MCF 10A (cell line): ENCODE results near the gene SHKBP1. TPM values are rescaled to one million over a fixed set of nuclear protein-coding genes. Genes with fewer than 3 reads are reported as not detected.

Experiments used
- BruUV-seq: library from RNA; stranded (reverse); fragments of 400-500 nt; replicated peaks from 2 replicates; lab custom pipeline; 2021; lab: Mats Ljungman, UMichigan
- CTCF ChIA-PET: fragments of 300-600 bp; sonication (Branson Sonifier 250); formaldehyde crosslinking; extraction: SDS; loops from one replicate; lab custom pipeline; 2021; ENCODE audit warnings: antibody characterized with exemption, inconsistent platforms; lab: Yijun Ruan, JAX
- POLR2A ChIA-PET: fragments of 300-600, 350-650 bp; sonication (Branson Sonifier 250); formaldehyde crosslinking; extraction: SDS; loops from one replicate; lab custom pipeline; 2020; ENCODE audit warnings: antibody characterized with exemption, inconsistent platforms; lab: Yijun Ruan, JAX
- DNase-seq: peaks from one replicate; pipeline ENCODE4 v3.0.0-alpha.2; 2018; ENCODE audit not compliant: unreplicated experiment
- H3K27ac Mint-ChIP-seq: one replicate; pipeline ENCODE4 v1.8.0; 2022; ENCODE audit warnings: mild to moderate bottlenecking, low read depth, mixed read lengths; ENCODE audit not compliant: unreplicated experiment
- H3K27me3 Mint-ChIP-seq: one replicate; pipeline ENCODE4 v1.8.0; 2022; ENCODE audit warnings: mixed read lengths; ENCODE audit not compliant: insufficient read depth, unreplicated experiment
- H3K36me3 Mint-ChIP-seq: one replicate; pipeline ENCODE4 v1.8.0; 2022; ENCODE audit warnings: mild to moderate bottlenecking, moderate library complexity, mixed read lengths; ENCODE audit not compliant: insufficient read depth, unreplicated experiment
- H3K4me1 Mint-ChIP-seq: one replicate; pipeline ENCODE4 v1.8.0; 2022; ENCODE audit warnings: mixed read lengths; ENCODE audit not compliant: insufficient read depth, unreplicated experiment
- H3K4me3 Mint-ChIP-seq: one replicate; pipeline ENCODE4 v1.8.0; 2022; ENCODE audit warnings: mild to moderate bottlenecking, moderate library complexity, mixed read lengths; ENCODE audit not compliant: unreplicated experiment
- H3K9me3 Mint-ChIP-seq: one replicate; pipeline ENCODE4 v1.8.0; 2022; ENCODE audit warnings: mixed read lengths; ENCODE audit not compliant: unreplicated experiment
- CTCF ChIP-seq: fragments of 200-600 bp; IDR thresholded peaks from one replicate; pipeline ENCODE4 v1.8.0; 2022; ENCODE audit warnings: antibody characterized with exemption, mild to moderate bottlenecking; ENCODE audit not compliant: unreplicated experiment
- intact Hi-C: fragments of 100-400 bp; cut with micrococcal nuclease; formaldehyde crosslinking; loops from 2 replicates; pipeline ENCODE4 v1.14.1; 2022
- total RNA-seq: library from RNA; stranded (reverse); gene quantifications from 2 replicates; pipeline ENCODE4 v1.2.3, GENCODE V29; 2022

SHKBP1 gene
- total RNA-seq, 1 experiment from 2014 or later: 41.5 TPM

GRCh38 chr19:40632311-40633036, 55.8 kb downstream of the SHKBP1 start:
- no peaks in the 10 kb centered on the region for H3K9me3 Mint-ChIP-seq
- CTCF ChIA-PET: interaction anchor here (3.4 to 4.2 kb wide), 4 partner anchors 12 to 492 kb away, joined by 10 to 60 read pairs (median 28); no protein-coding TSS in a partner anchor
- no peak for DNase-seq
- no peaks in the 10 kb centered on the region for H3K36me3 Mint-ChIP-seq
- intact Hi-C loops: loop anchor here (10.0 kb wide), 2 partner anchors 328 to 488 kb away; no protein-coding TSS in a partner anchor
- no peak overlapping the region for H3K4me3 Mint-ChIP-seq
- BruUV-seq: no TSS peak
- POLR2A ChIA-PET: interaction anchor here (0.6 to 3.4 kb wide), 2 partner anchors 29 to 39 kb away, joined by 4 to 15 read pairs; no protein-coding TSS in a partner anchor
- no peaks in the 10 kb centered on the region for H3K27me3 Mint-ChIP-seq
- no peak for TF ChIP-seq CTCF
- H3K27ac Mint-ChIP-seq: no peak overlapping the region
- H3K4me1 Mint-ChIP-seq: peaks cover 6% of the 10 kb centered on the region

- Mint-ChIP-seq H3K4me1 (peaks cover 6% of the 10 kb centered on the region), H3K27me3 (no peaks in the 10 kb centered on the region), H3K9me3 (no peaks in the 10 kb centered on the region), H3K4me3 (no peak overlapping the region), H3K36me3 (no peaks in the 10 kb centered on the region), H3K27ac (no peak overlapping the region)
- TF ChIP-seq CTCF: no peak
- no peak for DNase-seq
- no TSS peak for BruUV-seq
- intact Hi-C loops: loop anchor here (10.0 kb wide), 2 partner anchors 328 to 488 kb away; no protein-coding TSS in a partner anchor
- ChIA-PET CTCF (interaction anchor here (0.5 to 4.2 kb wide), 9 partner anchors 11 to 493 kb away, joined by 3 to 60 read pairs (median 18); partner anchors contain the start of gene BLVRB), POLR2A (interaction anchor here (0.6 to 3.4 kb wide), 5 partner anchors 23 to 679 kb away, joined by 3 to 15 read pairs (median 5); no protein-coding TSS in a partner anchor)
Measured at GRCh38 chr19:40633207-40633606, 56.5 kb downstream of the SHKBP1 start.

- CTCF ChIA-PET: interaction anchor here (0.6 to 0.9 kb wide), 4 partner anchors 22 to 499 kb away, joined by 3 read pairs; no protein-coding TSS in a partner anchor
- Mint-ChIP-seq H3K36me3 (no peaks in the 10 kb centered on the region), H3K4me1 (peaks cover 6% of the 10 kb centered on the region), H3K9me3 (no peaks in the 10 kb centered on the region), H3K4me3 (no peak overlapping the region), H3K27ac (no peak overlapping the region), H3K27me3 (no peaks in the 10 kb centered on the region)
- no TSS peak for BruUV-seq
- no peak for DNase-seq
- POLR2A ChIA-PET: interaction anchor here (0.7 to 1.4 kb wide), 2 partner anchors 29 to 112 kb away, joined by 3 to 5 read pairs; partner anchors contain the start of gene ACTMAP
- intact Hi-C loops: loop anchor here (10.0 kb wide), 2 partner anchors 334 to 494 kb away; no protein-coding TSS in a partner anchor
- TF ChIP-seq CTCF: no peak
Measured at GRCh38 chr19:40638327-40638726, 61.7 kb downstream of the SHKBP1 start.

- H3K27ac Mint-ChIP-seq: no peak overlapping the region
- CTCF ChIA-PET: interaction anchor here (0.8 kb wide), 1 partner anchor 176 kb away, joined by 3 read pairs; no protein-coding TSS in a partner anchor
- DNase-seq: no peak
- peaks cover under 1% of the 10 kb centered on the region for H3K4me1 Mint-ChIP-seq
- H3K9me3 Mint-ChIP-seq: no peaks in the 10 kb centered on the region
- TF ChIP-seq CTCF: no peak
- POLR2A ChIA-PET: no interaction called here
- H3K4me3 Mint-ChIP-seq: no peak overlapping the region
- H3K27me3 Mint-ChIP-seq: no peaks in the 10 kb centered on the region
- intact Hi-C loops: loop anchor here (10.0 kb wide), 2 partner anchors 335 to 495 kb away; no protein-coding TSS in a partner anchor
- no peaks in the 10 kb centered on the region for H3K36me3 Mint-ChIP-seq
- BruUV-seq: no TSS peak
Measured at GRCh38 chr19:40639638-40639982, 62.9 kb downstream of the SHKBP1 start.
